Naive thymus-derived CD4-positive, alpha-beta T cell (primary cell): ENCODE measurements around the gene GMDS. TPM values are rescaled to one million over a fixed set of nuclear protein-coding genes. Genes with fewer than 3 reads are reported as not detected.
"Not testable (repeated sequence)": the region's sequence is repeated elsewhere in the genome, so short reads cannot be mapped to it uniquely, and the experiment has no call there.

ENCODE experiments used
- ATAC-seq: fragments of 150-1000 bp; cut with Tn5 transposase; 2 replicates; pipeline ENCODE4 v1.10.0; 2021; ENCODE audit warnings: mild to moderate bottlenecking, moderate library complexity
- CTCF ChIA-PET: fragments of 350-600 bp; sonication (Branson Sonifier 250); formaldehyde crosslinking; loops from one replicate; lab custom pipeline; 2021; ENCODE audit warnings: antibody characterized with exemption; lab: Charles Lee
- POLR2A ChIA-PET: fragments of 350-600 bp; sonication (Branson Sonifier 250); formaldehyde crosslinking; loops from one replicate; lab custom pipeline; 2021; ENCODE audit warnings: antibody characterized with exemption, inconsistent platforms; lab: Charles Lee
- DNase-seq, 9 donors: peaks; one replicate each; pipeline versions ENCODE4 v3.0.0 to v3.0.0-alpha.2; 2020 to 2022; ENCODE audit warnings: mixed read lengths in 1 of 9
- H3K27ac ChIP-seq: one replicate; pipeline ENCODE4 v1.7.0; 2013; ENCODE audit warnings: mild to moderate bottlenecking, low read depth, low read length, moderate library complexity
- H3K27me3 ChIP-seq, 2 donors: one replicate each; pipeline ENCODE4 v1.7.0; 2013; ENCODE audit warnings: low read length in 2 of 2, mild to moderate bottlenecking in 2 of 2, moderate library complexity in 2 of 2; ENCODE audit not compliant: control insufficient read depth in 2 of 2, insufficient read depth in 2 of 2
- H3K36me3 ChIP-seq, 3 experiments: 1 replicate in 2 of 3; 2 replicates in 1 of 3; pipeline ENCODE4 v1.7.0; 2013; ENCODE audit warnings: low read length in 3 of 3, mild to moderate bottlenecking in 3 of 3, moderate library complexity in 1 of 3; ENCODE audit not compliant: insufficient read depth in 3 of 3, control insufficient read depth in 2 of 3
- H3K4me1 ChIP-seq, 2 donors: one replicate each; pipeline ENCODE4 v1.7.0; 2013; ENCODE audit warnings: low read length in 2 of 2, mild to moderate bottlenecking in 2 of 2, moderate library complexity in 1 of 2; ENCODE audit not compliant: control insufficient read depth in 2 of 2, insufficient read depth in 2 of 2
- H3K4me3 ChIP-seq: 2 replicates; pipeline ENCODE4 v1.7.0; 2013; ENCODE audit warnings: mild to moderate bottlenecking, low read length
- H3K9me3 ChIP-seq, 3 experiments: 1 replicate in 2 of 3; 2 replicates in 1 of 3; pipeline ENCODE4 v1.7.0; 2013; ENCODE audit warnings: low read length in 3 of 3; ENCODE audit not compliant: control insufficient read depth in 2 of 3
- H3K27ac Mint-ChIP-seq, 9 donors: one replicate each; pipeline ENCODE4 v1.8.0; 2020 to 2022; ENCODE audit warnings: mixed read lengths in 9 of 9, mild to moderate bottlenecking in 8 of 9, moderate library complexity in 5 of 9, inconsistent platforms in 2 of 9
- H3K27me3 Mint-ChIP-seq, 5 donors: one replicate each; pipeline ENCODE4 v1.8.0; 2021 to 2022; ENCODE audit warnings: mixed read lengths in 5 of 5, mild to moderate bottlenecking in 1 of 5
- H3K36me3 Mint-ChIP-seq, 5 donors: one replicate each; pipeline ENCODE4 v1.8.0; 2020 to 2022; ENCODE audit warnings: mixed read lengths in 5 of 5, mild to moderate bottlenecking in 3 of 5, inconsistent platforms in 1 of 5
- H3K4me1 Mint-ChIP-seq, 7 donors: one replicate each; pipeline ENCODE4 v1.8.0; 2020 to 2022; ENCODE audit warnings: mixed read lengths in 7 of 7, mild to moderate bottlenecking in 3 of 7, inconsistent platforms in 1 of 7
- H3K4me3 Mint-ChIP-seq, 10 donors: one replicate each; pipeline ENCODE4 v1.8.0; 2020 to 2022; ENCODE audit warnings: mild to moderate bottlenecking in 10 of 10, mixed read lengths in 10 of 10, moderate library complexity in 6 of 10, inconsistent platforms in 2 of 10
- H3K9me3 Mint-ChIP-seq, 11 donors: one replicate each; pipeline ENCODE4 v1.8.0; 2020 to 2022; ENCODE audit warnings: mixed read lengths in 11 of 11, mild to moderate bottlenecking in 4 of 11, inconsistent platforms in 1 of 11, moderate library complexity in 1 of 11
- intact Hi-C, 2 donors: fragments of 100-400 bp; cut with micrococcal nuclease; formaldehyde crosslinking; loops; one replicate each; pipeline ENCODE4 v1.15.1; 2023
- polyA plus RNA-seq, 2 donors: library from polyadenylated mRNA; unstranded; fragments of 300-500 nt; fragmentation: Illumina TruSeq; gene quantifications; one replicate each; pipeline ENCODE4 v1.2.3, GENCODE V29; 2021
- total RNA-seq, 6 experiments: library from RNA in 5 of 6; stranded (reverse) in 5 of 6; gene quantifications; 1 replicate in 5 of 6; 2 replicates in 1 of 6; pipeline ENCODE4 v1.2.3 and lab custom pipeline; 2021 to 2026

GMDS gene
- total and polyA plus RNA-seq, 7 experiments from 2014 or later, result 12.7 to 33.9 (median 18.3) TPM

DNA sequence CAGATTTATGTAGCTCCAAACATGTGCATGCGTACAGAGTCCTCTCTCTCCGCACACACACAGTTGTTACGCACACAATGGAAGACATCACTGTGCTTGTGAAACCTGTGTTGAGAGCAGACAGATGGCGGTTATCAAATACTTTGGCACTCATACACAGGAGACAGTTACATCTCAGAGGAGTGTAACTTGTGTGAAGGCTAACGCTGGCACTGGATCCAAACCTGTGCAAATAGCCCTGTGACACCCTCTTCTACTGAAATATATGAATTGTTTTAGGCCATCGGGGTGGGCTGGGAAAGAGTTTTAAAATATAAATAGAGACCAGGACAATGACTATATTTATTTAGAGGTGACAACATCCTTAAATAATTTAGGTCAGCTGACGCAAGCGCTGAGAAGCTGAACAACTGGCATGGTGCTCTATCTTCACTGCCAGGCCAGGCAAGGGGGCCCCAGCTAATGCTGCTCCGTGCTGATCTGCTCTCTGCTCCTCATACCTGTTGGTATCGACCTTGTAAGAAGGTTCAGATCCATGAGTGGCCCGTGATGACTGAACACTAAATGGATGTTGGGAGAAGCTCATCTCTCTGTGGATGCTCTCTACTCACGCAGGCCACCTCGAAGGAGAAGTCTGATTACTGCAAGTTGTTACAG, 566.2 kb downstream of the GMDS start:
- Mint-ChIP-seq H3K4me3 (no peak overlapping the region), H3K27me3 (no peaks in the 10 kb centered on the region), H3K36me3 (peaks cover 0 to 5% (median 0%) of the 10 kb centered on the region in 5 donors), H3K9me3 (no peaks in the 10 kb centered on the region), H3K4me1 (peaks cover 0 to 1% (median 0%) of the 10 kb centered on the region in 7 donors), H3K27ac (no peak overlapping the region)
- no peaks in the 10 kb centered on the region for H3K36me3 ChIP-seq
- ChIA-PET CTCF (no interaction called here), POLR2A (no interaction called here)
- no peak overlapping the region for H3K27ac ChIP-seq
- intact Hi-C loops, result no loop called here
- ATAC-seq (no peak), DNase-seq (no peak)
- no peaks in the 10 kb centered on the region for H3K9me3 ChIP-seq
- no peak overlapping the region for H3K4me3 ChIP-seq
- H3K27me3 ChIP-seq, result no peaks in the 10 kb centered on the region
- no peaks in the 10 kb centered on the region for H3K4me1 ChIP-seq

DNA sequence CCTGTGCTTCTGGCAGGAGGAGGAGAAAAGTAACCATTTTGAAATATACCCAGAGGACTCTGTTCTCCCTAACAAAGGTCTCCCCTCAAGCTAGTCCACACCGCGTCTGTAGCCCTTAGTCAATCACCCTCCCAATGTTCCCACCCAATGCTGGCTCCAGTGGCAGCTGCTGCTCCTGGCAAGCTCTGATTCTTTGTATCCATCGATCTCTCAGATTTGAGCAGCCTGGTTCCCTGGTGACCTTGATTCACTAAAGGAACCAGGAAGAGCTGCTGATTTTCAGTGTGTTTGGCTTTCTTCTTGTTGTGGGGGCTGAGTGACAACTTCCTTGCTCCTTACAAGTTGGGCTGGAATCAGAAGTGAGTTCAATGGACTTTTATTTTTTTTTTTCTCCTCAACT, 567.2 kb downstream of the GMDS start:
- ChIA-PET CTCF (no interaction called here), POLR2A (no interaction called here)
- H3K4me3 ChIP-seq, result no peak overlapping the region
- peaks cover 0 to 5% (median 0%) of the 10 kb centered on the region in 5 donors for H3K36me3 Mint-ChIP-seq
- H3K27me3 Mint-ChIP-seq, result no peaks in the 10 kb centered on the region
- H3K9me3 Mint-ChIP-seq, result no peaks in the 10 kb centered on the region
- no peaks in the 10 kb centered on the region for H3K36me3 ChIP-seq
- no peaks in the 10 kb centered on the region for H3K27me3 ChIP-seq
- no peak overlapping the region for H3K4me3 Mint-ChIP-seq
- no peaks in the 10 kb centered on the region for H3K4me1 ChIP-seq
- peaks cover 0 to 2% (median 0%) of the 10 kb centered on the region in 7 donors for H3K4me1 Mint-ChIP-seq
- no peaks in the 10 kb centered on the region for H3K9me3 ChIP-seq
- no peak overlapping the region for H3K27ac Mint-ChIP-seq
- ATAC-seq (no peak), DNase-seq (no peak)
- intact Hi-C loops, result no loop called here
- no peak overlapping the region for H3K27ac ChIP-seq

DNA sequence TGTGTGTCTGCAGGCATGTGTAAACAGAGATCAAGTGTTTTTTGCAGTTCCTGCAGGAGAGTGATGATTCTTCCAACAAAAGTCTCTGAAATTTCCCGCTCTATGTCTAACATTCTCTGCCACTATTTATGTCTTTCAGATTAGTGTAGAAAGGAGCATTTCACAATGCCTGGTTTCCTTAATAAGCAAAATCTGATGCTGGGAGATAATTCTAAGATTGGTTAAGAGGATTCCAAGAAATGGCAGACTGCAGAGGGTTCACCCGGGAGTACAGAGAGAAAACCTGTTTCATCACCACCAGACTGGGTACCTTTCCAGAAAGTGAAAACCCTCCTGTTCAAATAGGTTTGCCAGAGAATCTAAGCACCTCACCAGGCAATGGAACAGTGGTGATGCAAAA, 573.0 kb downstream of the GMDS start:
- no peaks in the 10 kb centered on the region for H3K9me3 Mint-ChIP-seq
- no peak overlapping the region for H3K4me3 ChIP-seq
- peaks cover 0 to 2% (median 0%) of the 10 kb centered on the region in 7 donors for H3K4me1 Mint-ChIP-seq
- H3K27ac ChIP-seq, result no peak overlapping the region
- H3K27me3 Mint-ChIP-seq, result no peaks in the 10 kb centered on the region
- H3K36me3 ChIP-seq, result no peaks in the 10 kb centered on the region
- intact Hi-C loops, result no loop called here
- no peaks in the 10 kb centered on the region for H3K4me1 ChIP-seq
- H3K4me3 Mint-ChIP-seq, result no peak overlapping the region
- ATAC-seq (no peak), DNase-seq (no peak)
- no peaks in the 10 kb centered on the region for H3K9me3 ChIP-seq
- CTCF ChIA-PET, result no interaction called here
- POLR2A ChIA-PET, result no interaction called here
- H3K36me3 Mint-ChIP-seq, result peaks cover 0 to 3% (median 0%) of the 10 kb centered on the region in 5 donors
- no peaks in the 10 kb centered on the region for H3K27me3 ChIP-seq
- H3K27ac Mint-ChIP-seq, result no peak overlapping the region

DNA sequence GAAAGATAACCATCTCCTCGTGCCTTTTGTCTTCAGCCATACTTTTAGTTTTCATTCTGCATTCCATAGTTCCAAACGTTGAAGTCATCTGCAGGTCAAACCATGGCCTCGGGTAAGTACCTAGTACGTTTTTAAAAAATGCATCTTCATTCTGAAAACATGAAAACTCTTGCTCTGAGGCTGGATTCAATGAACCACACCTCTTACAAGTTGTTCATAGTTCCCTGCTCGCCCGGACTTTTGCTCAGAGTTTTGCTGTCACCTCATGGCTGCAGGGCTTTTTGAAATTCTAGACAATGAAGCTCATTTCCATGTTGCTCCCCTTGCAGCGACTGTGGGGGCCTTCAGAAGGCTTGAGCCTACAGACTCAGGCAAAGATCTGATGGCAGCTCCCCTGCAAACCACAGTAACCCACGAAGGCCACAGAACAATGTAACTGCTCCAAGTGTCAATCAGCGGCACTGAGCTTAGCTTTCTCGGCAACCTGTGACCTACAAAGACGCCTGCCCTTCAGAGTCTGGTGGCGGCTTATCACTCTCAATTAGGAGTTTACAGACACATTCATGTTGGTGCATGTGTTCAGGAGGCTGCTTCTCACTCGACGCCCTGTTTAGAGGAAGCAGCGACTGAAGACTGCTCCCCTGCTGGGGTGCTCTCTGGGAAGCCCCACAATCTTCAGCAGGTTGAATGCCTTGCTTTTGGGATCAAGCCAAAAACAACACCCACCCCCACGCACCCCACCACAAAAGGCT, 574.5 kb downstream of the GMDS start:
- Mint-ChIP-seq H3K27me3 (no peaks in the 10 kb centered on the region), H3K4me3 (no peak overlapping the region), H3K9me3 (no peaks in the 10 kb centered on the region), H3K4me1 (peaks cover 0 to 2% (median 0%) of the 10 kb centered on the region in 7 donors), H3K36me3 (peaks cover 0 to 3% (median 0%) of the 10 kb centered on the region in 5 donors), H3K27ac (no peak overlapping the region)
- no peak for DNase-seq
- no peak for ATAC-seq
- intact Hi-C loops, result no loop called here
- ChIA-PET CTCF (no interaction called here), POLR2A (no interaction called here)
- Histone ChIP-seq H3K4me3 (no peak overlapping the region), H3K36me3 (no peaks in the 10 kb centered on the region), H3K27ac (no peak overlapping the region), H3K9me3 (no peaks in the 10 kb centered on the region), H3K27me3 (no peaks in the 10 kb centered on the region), H3K4me1 (no peaks in the 10 kb centered on the region)

DNA sequence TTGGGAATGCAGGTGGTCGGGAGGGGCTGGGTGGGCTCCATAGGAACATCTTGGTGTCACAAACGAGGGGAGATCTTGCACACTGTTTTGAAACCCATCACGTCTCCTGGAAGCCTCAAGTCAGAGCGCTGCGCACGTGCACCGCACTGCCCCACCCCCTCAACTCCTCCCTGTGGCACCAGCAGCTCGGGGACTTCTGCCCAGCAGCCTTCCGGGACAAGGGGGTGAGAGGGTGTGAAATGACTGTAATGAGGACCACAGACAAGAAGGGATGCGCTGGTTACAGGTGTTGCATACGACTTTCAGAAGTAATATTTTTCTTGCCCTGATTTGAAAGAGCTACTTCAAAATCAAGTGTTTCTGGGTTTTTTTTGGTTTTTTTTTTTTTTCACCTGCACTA, 575.4 kb downstream of the GMDS start:
- no peaks in the 10 kb centered on the region for H3K9me3 ChIP-seq
- ATAC-seq (no peak), DNase-seq (no peak)
- no peak overlapping the region for H3K4me3 ChIP-seq
- H3K4me1 Mint-ChIP-seq, result peaks cover 0 to 7% (median 0%) of the 10 kb centered on the region in 7 donors
- ChIA-PET CTCF (no interaction called here), POLR2A (no interaction called here)
- H3K4me1 ChIP-seq, result no peaks in the 10 kb centered on the region
- no peaks in the 10 kb centered on the region for H3K27me3 ChIP-seq
- H3K27ac Mint-ChIP-seq, result no peak overlapping the region
- H3K27me3 Mint-ChIP-seq, result no peaks in the 10 kb centered on the region
- H3K36me3 Mint-ChIP-seq, result peaks cover 0 to 8% (median 0%) of the 10 kb centered on the region in 5 donors
- H3K9me3 Mint-ChIP-seq, result no peaks in the 10 kb centered on the region
- H3K36me3 ChIP-seq, result no peaks in the 10 kb centered on the region
- intact Hi-C loops, result no loop called here
- no peak overlapping the region for H3K27ac ChIP-seq
- H3K4me3 Mint-ChIP-seq, result no peak overlapping the region

DNA sequence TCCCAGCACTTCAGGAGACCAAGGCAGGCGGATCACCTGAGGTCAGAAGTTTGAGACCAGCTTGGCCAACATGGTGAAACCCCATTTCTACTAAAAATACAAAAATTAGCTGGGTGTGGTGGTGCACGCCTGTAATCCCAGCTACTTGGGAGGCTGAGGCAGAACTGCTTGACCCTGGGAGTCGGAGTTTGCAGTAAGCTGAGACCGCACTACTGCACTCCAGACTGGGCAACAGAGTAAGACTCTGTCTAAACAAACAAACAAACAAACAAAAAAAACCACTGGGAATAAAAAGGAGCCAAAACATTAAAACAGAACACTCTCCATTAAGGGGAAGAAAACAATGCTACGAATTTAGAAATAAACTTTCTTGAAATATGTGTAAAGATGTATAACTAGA, 576.9 kb downstream of the GMDS start:
- H3K36me3 Mint-ChIP-seq, H3K27me3 Mint-ChIP-seq, H3K27ac ChIP-seq, H3K36me3 ChIP-seq, intact Hi-C loops, H3K9me3 Mint-ChIP-seq, H3K4me3 ChIP-seq, H3K27me3 ChIP-seq, DNase-seq, H3K27ac Mint-ChIP-seq, ATAC-seq, H3K4me1 Mint-ChIP-seq, H3K4me3 Mint-ChIP-seq, POLR2A ChIA-PET, H3K4me1 ChIP-seq, H3K9me3 ChIP-seq, CTCF ChIA-PET: not testable (repeated sequence)

DNA sequence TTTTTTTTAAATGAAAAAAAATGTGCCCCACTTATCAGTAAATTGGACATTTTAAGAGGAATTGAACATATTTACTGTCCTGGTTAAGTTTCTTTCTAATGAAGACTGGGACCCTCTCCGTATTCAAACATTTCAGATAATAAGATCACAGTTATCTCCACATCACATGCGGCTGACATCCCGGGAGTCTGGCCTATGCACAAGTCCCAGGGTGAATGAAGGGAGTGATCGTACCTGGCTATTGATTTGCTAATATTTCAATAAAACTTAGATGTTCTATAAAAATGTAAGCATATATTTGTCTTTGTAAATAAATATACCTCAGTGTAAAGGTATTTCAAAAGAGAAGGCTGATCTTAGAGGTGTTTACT, 577.6 kb downstream of the GMDS start:
- H3K27ac ChIP-seq, result no peak overlapping the region
- DNase-seq, result no peak
- ATAC-seq, result no peak
- ChIA-PET POLR2A (no interaction called here), CTCF (no interaction called here)
- H3K4me1 Mint-ChIP-seq, result peaks cover 0 to 7% (median 0%) of the 10 kb centered on the region in 7 donors
- H3K9me3 ChIP-seq, result no peaks in the 10 kb centered on the region
- intact Hi-C loops, result no loop called here
- H3K4me3 Mint-ChIP-seq, result no peak overlapping the region
- no peaks in the 10 kb centered on the region for H3K4me1 ChIP-seq
- H3K36me3 ChIP-seq, result no peaks in the 10 kb centered on the region
- H3K27me3 Mint-ChIP-seq, result no peaks in the 10 kb centered on the region
- H3K27me3 ChIP-seq, result no peaks in the 10 kb centered on the region
- peaks cover 0 to 8% (median 0%) of the 10 kb centered on the region in 5 donors for H3K36me3 Mint-ChIP-seq
- H3K4me3 ChIP-seq, result no peak overlapping the region
- no peaks in the 10 kb centered on the region for H3K9me3 Mint-ChIP-seq
- no peak overlapping the region for H3K27ac Mint-ChIP-seq
